GM18499 (cell line): Measurements from ENCODE around the gene AJM1.
"Not testable (repeated sequence)": the region's sequence is repeated elsewhere in the genome, so short reads cannot be mapped to it uniquely, and the experiment has no call there.

Experiments used
- ATAC-seq: cut with Tn5 transposase; IDR thresholded peaks from one replicate; pipeline ENCODE4 v1.9.1; 2021; ENCODE audit warnings: moderate number of reproducible peaks; ENCODE audit not compliant: insufficient read depth, unreplicated experiment

The AJM1 gene

GRCh38 chr9:136829981-136830885, 12.0 kb upstream of the AJM1 start:
- no peak for ATAC-seq

GRCh38 chr9:136831002-136831719, 11.1 kb upstream of the AJM1 start:
- no peak for ATAC-seq

- no peak for ATAC-seq
These were observed 10.6 kb upstream of the AJM1 start for GRCh38 chr9:136831720-136832104.

GRCh38 chr9:136832581-136832980, 9.7 kb upstream of the AJM1 start:
- no peak for ATAC-seq

GRCh38 chr9:136833381-136834048, 8.8 kb upstream of the AJM1 start:
- not testable (repeated sequence) for ATAC-seq

GRCh38 chr9:136835162-136835931, 6.9 kb upstream of the AJM1 start:
- ATAC-seq, result no peak

GRCh38 chr9:136835932-136836904, 6.1 kb upstream of the AJM1 start:
- ATAC-seq, result no peak

- ATAC-seq, result no peak
These were observed 5.0 kb upstream of the AJM1 start for GRCh38 chr9:136837146-136837855.

GRCh38 chr9:136837856-136838277, 4.4 kb upstream of the AJM1 start:
- not testable (repeated sequence) for ATAC-seq

GRCh38 chr9:136838314-136839228, 3.7 kb upstream of the AJM1 start:
- ATAC-seq, result no peak

- no peak for ATAC-seq
These were observed 2.8 kb upstream of the AJM1 start for GRCh38 chr9:136839229-136840139.

GRCh38 chr9:136840140-136840876, 2.0 kb upstream of the AJM1 start:
- no peak for ATAC-seq

- no peak for ATAC-seq
These were observed 1.2 kb upstream of the AJM1 start for GRCh38 chr9:136840877-136841645.

- not testable (repeated sequence) for ATAC-seq
These were observed 465 bp upstream of the AJM1 start for GRCh38 chr9:136841646-136842379.
